ENCODE data around the gene LPIN1. TPM values are rescaled to one million over a fixed set of nuclear protein-coding genes. Genes with fewer than 3 reads are reported as not detected.

Gene LPIN1
- total and polyA plus RNA-seq, 2 of the 13 experiments (the other 11 are each of a cell fraction or from before 2014, with no cell fraction given) = 9.7 to 19.4 TPM

DNA sequence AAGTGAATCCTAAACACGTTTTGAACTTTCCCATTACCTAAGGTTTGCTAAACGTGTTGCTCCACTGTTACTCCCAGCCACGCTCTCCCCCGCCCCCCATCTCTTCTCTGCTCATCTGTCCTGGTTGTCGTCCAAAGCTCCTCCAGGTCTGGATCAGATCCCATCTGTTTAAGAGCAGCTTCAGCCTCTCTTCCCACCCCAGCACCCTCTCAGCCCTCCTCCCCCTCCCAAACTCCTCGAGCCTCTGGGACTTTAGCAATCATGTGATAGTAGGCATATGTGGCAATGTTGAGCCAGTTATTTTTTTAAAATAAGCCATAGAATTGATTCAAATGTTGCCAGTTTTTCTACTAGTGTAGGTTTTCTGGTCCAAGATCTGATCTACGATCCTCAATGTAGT lies 20.0 kb upstream of the LPIN1 start (continued):
- TF ChIP-seq, protein P1, sequence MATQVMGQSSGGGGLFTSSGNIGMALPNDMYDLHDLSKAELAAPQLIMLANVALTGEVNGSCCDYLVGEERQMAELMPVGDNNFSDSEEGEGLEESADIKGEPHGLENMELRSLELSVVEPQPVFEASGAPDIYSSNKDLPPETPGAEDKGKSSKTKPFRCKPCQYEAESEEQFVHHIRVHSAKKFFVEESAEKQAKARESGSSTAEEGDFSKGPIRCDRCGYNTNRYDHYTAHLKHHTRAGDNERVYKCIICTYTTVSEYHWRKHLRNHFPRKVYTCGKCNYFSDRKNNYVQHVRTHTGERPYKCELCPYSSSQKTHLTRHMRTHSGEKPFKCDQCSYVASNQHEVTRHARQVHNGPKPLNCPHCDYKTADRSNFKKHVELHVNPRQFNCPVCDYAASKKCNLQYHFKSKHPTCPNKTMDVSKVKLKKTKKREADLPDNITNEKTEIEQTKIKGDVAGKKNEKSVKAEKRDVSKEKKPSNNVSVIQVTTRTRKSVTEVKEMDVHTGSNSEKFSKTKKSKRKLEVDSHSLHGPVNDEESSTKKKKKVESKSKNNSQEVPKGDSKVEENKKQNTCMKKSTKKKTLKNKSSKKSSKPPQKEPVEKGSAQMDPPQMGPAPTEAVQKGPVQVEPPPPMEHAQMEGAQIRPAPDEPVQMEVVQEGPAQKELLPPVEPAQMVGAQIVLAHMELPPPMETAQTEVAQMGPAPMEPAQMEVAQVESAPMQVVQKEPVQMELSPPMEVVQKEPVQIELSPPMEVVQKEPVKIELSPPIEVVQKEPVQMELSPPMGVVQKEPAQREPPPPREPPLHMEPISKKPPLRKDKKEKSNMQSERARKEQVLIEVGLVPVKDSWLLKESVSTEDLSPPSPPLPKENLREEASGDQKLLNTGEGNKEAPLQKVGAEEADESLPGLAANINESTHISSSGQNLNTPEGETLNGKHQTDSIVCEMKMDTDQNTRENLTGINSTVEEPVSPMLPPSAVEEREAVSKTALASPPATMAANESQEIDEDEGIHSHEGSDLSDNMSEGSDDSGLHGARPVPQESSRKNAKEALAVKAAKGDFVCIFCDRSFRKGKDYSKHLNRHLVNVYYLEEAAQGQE (IDR thresholded peaks at IDR 0.05; ENCODE audit: borderline replicate concordance in 1 of 2, low read depth in 1 of 2, low read length in 2 of 2) = no peak

DNA sequence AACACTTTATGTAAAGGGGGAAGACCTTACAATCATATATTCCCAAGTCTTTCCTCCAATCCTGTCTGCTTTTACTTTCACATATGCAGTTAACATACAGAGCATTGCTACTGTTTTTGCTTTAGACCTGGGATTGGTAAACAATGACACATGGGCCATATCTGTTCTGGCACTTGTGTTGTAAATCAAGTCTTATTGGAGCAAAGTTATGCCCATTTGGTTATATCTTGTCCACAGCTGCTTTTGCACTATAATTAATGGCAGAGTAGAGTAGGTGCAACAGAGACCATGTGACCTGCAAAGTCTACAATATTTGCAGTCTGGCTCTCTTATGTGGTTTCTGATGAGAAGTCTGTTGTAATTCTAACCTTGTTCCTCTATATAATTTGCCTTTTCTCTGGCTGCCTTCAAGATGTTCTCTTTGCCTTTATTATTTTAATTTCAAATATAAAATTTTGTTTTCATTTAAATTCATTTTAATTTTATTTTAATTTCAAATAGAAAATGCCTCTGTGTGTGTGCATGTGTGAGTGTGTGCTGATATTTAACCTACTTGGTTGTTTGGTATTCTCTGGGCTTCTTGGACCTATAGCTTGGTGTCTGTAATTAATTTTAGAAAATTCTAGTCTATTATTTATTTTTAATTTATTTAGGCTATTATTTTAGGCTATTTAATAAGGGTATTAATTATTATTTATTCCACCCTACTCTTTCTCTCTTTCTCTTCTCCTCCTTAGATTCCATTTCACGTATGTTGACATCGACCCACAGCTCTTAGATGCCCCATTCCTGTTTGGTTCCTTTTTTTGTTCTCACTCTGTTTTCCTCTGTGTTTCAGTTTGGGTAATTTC lies 16.8 kb upstream of the LPIN1 start:
- ChIA-PET CTCF (ENCODE audit: low intra/inter-chr PET ratio, low total read pairs) (no interaction called here), POLR2A (no interaction called here)
- 89% methylated on average over 2 of the region's 2 CpGs for WGBS (ENCODE audit: low lambda C conversion rate)
- no peaks in the 10 kb centered on the region for H3K36me3 ChIP-seq (replicated peaks in 1 of 2; ENCODE audit: control insufficient read depth in 1 of 2, insufficient read depth in 2 of 2, low read length in 2 of 2)
- no peak overlapping the region for H3K4me2 ChIP-seq (ENCODE audit: low read depth, low read length)
- BruUV-seq (replicated peaks) = no TSS peak
- intact Hi-C loops (cut with micrococcal nuclease; ENCODE audit: unreplicated experiment) (no loop called here), in situ Hi-C loops (cut with HindIII; ENCODE audit: extremely low pct_ligation_motif_present, low pct_unique_long_range_greater_than_20kb) (no loop called here)
- no peak for FAIRE-seq
- H3K27ac ChIP-seq (ENCODE audit: extremely low read length, insufficient read depth, low read length) = no peak overlapping the region
- H4K20me1 ChIP-seq (ENCODE audit: insufficient read depth, low read length) = no peaks in the 10 kb centered on the region
- no peaks in the 10 kb centered on the region for H3K9me3 ChIP-seq (ENCODE audit: low read length)
- no peak for DNase-seq (ENCODE audit: low spot score)
- H3K9ac ChIP-seq (ENCODE audit: insufficient read depth, low read depth, low read length) = no peak overlapping the region
- no peaks in the 10 kb centered on the region for H3K4me1 ChIP-seq (ENCODE audit: insufficient read depth, low read length)
- no peak for ATAC-seq
- H2AFZ ChIP-seq (ENCODE audit: low read length) = no peak overlapping the region
- H3K79me2 ChIP-seq (ENCODE audit: insufficient read depth, low read length) = no peaks in the 10 kb centered on the region
- H3K27me3 ChIP-seq (ENCODE audit: control insufficient read depth in 1 of 2, insufficient read depth in 2 of 2, low read length in 2 of 2) = peaks cover 0 to 13% of the 10 kb centered on the region in 2 experiments; a peak in 2 of 5 replicates
- H3K4me3 ChIP-seq (replicated peaks in 1 of 3; ENCODE audit: insufficient read depth in 1 of 3, low read depth in 2 of 3, low read length in 3 of 3) = no peak overlapping the region
- TF ChIP-seq ZNF652 (CRISPR knock-in tag; IDR thresholded peaks at IDR 0.05; ENCODE audit: borderline replicate concordance, low read depth) = no peak
- no peak for TF ChIP-seq ZNF674 (CRISPR knock-in tag; IDR thresholded peaks at IDR 0.05; ENCODE audit: low read depth)
- TF ChIP-seq SP140L (CRISPR knock-in tag; IDR thresholded peaks at IDR 0.05; ENCODE audit: borderline replicate concordance) = no peak
- TF ChIP-seq, protein P2, sequence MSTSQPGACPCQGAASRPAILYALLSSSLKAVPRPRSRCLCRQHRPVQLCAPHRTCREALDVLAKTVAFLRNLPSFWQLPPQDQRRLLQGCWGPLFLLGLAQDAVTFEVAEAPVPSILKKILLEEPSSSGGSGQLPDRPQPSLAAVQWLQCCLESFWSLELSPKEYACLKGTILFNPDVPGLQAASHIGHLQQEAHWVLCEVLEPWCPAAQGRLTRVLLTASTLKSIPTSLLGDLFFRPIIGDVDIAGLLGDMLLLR (CRISPR knock-in tag; IDR thresholded peaks at IDR 0.05) = no peak
- TF ChIP-seq YEATS2 (CRISPR knock-in tag; IDR thresholded peaks at IDR 0.05; ENCODE audit: borderline replicate concordance) = no peak
- TF ChIP-seq SMAD1 (CRISPR knock-in tag; IDR thresholded peaks at IDR 0.05; ENCODE audit: borderline replicate concordance, low read depth) = no peak
- no peak for TF ChIP-seq ZSCAN9 (CRISPR knock-in tag; IDR thresholded peaks at IDR 0.05; ENCODE audit: borderline replicate concordance)
- no peak for TF ChIP-seq SMARCE1 (IDR thresholded peaks at IDR 0.05; ENCODE audit: borderline replicate concordance)
- no peak for TF ChIP-seq MATR3 (CRISPR knock-in tag; IDR thresholded peaks at IDR 0.05)
- no peak for TF ChIP-seq ZNF790 (CRISPR knock-in tag; IDR thresholded peaks at IDR 0.05; ENCODE audit: borderline replicate concordance)
- no peak for TF ChIP-seq ZNF556 (CRISPR knock-in tag; IDR thresholded peaks at IDR 0.05; ENCODE audit: borderline replicate concordance)
- no peak for TF ChIP-seq ZNF337 (CRISPR knock-in tag; IDR thresholded peaks at IDR 0.05; ENCODE audit: borderline replicate concordance, low read depth)
- TF ChIP-seq, protein P3, sequence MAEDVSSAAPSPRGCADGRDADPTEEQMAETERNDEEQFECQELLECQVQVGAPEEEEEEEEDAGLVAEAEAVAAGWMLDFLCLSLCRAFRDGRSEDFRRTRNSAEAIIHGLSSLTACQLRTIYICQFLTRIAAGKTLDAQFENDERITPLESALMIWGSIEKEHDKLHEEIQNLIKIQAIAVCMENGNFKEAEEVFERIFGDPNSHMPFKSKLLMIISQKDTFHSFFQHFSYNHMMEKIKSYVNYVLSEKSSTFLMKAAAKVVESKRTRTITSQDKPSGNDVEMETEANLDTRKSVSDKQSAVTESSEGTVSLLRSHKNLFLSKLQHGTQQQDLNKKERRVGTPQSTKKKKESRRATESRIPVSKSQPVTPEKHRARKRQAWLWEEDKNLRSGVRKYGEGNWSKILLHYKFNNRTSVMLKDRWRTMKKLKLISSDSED (CRISPR knock-in tag; IDR thresholded peaks at IDR 0.05) = no peak
